Stimulated activated CD8-positive, alpha-beta memory T cell treated with anti-CD3 and anti-CD28 coated beads, Interleukin-12 subunit alpha, Interleukin-12 subunit beta, amount 100 ng/mL, for 24 hours (primary cell): Measurements from ENCODE around the gene CSPG4.
"Not testable (repeated sequence)": the region's sequence is repeated elsewhere in the genome, so short reads cannot be mapped to it uniquely, and the experiment has no call there.

Source experiments
- DNase-seq: peaks from one replicate; pipeline ENCODE4 v3.0.0-alpha.2; 2020; ENCODE audit errors: extremely low read depth

The CSPG4 gene

DNA sequence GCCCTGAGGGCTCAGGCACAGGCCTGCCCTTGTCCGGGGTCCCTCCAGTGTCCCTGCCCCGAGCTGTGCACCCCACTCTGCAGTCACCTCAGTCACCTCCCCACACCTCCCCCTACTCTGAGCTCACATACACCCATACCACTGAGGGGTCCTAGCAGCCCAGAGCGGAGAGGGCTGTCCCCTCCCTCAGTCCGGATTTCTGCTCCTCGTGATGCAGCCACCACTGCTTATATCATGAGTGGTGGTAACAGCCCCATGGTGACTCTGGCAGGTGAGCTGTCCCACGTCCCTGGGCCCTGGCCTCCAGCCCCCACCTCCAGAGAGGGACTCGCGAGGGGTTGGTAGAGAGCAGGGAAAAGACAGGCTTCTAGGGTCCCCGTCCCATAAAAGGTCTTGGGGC is 8.0 kb downstream of the CSPG4 start:
- DNase-seq, result no peak

DNA sequence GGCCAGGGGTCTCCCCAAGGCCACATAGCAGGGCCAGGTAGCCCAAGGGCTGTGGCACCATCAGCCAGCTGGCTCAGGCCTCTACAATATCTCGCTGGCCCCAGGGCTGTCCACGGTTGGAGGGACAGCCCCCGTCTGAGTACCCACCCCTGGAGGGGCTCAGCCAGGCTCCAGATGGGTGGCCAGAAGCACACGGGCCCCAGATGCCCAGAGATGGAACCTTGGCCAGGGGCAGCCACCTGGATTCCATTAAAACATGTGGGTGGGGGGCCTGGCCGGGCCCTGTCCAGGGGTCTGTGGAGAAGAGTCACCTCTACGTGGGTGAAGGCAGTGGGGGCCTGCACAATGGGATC is 8.4 kb downstream of the CSPG4 start:
- DNase-seq, result no peak

DNA sequence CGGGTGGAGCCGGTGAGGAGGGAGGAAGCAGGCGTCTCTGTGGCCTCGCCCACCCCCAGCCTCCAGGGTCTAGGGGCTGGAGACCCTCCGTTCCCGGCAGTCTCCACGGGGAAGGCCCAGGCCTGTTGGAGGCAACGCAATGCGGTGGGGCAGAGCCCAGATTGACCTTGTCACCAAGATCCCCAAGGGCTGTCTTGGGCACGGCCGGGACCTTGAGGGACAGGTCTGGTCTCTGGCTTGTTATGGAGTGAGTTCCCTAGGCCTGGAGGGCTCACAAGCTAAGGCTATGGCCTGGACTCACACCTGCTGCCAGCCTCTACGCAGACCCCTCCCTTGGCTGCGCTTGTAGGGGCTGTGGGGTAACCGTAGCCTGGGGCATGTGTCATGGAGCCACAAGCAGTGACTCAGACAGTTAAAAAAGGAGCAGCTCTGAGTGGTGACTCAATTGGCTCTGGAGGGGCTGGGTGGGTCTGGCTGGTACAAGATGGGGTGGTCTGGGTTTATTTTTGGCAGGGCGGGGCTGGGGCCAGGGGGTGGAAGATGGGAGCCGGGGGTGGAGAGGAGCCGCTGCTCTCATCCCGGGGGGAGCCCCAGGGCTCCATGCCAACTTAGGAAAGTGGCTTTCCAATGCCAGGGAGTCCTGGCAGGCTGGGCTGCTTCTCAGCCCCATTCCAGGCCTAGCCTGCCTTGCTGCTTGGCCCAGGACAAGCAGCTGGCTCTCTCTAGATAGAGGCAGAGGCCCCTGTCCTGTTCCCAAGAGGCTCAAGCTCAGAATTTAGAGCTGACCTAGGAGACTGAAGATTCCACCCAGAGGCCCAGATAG is 9.0 kb downstream of the CSPG4 start:
- not testable (repeated sequence) for DNase-seq

DNA sequence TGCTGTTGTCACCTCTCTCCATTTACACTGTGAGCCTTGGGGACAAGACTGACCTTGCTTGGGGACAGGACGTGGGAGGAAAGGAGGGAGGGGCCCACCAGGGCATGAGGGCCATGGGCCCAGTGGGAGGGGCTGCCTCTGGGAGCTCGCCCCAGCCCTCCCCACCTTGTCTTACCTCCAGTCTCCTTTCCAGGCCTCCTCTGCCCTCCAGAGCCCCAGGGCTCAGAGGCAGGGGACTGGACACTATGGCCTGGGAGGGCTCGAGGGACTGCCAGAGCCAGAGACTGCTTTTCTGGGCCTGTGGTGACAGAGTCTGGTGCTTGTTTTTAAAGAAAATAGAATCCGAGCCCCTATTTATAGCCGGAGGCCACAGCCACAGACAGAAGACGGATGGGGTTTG is 10.2 kb downstream of the CSPG4 start:
- DNase-seq, result no peak

DNA sequence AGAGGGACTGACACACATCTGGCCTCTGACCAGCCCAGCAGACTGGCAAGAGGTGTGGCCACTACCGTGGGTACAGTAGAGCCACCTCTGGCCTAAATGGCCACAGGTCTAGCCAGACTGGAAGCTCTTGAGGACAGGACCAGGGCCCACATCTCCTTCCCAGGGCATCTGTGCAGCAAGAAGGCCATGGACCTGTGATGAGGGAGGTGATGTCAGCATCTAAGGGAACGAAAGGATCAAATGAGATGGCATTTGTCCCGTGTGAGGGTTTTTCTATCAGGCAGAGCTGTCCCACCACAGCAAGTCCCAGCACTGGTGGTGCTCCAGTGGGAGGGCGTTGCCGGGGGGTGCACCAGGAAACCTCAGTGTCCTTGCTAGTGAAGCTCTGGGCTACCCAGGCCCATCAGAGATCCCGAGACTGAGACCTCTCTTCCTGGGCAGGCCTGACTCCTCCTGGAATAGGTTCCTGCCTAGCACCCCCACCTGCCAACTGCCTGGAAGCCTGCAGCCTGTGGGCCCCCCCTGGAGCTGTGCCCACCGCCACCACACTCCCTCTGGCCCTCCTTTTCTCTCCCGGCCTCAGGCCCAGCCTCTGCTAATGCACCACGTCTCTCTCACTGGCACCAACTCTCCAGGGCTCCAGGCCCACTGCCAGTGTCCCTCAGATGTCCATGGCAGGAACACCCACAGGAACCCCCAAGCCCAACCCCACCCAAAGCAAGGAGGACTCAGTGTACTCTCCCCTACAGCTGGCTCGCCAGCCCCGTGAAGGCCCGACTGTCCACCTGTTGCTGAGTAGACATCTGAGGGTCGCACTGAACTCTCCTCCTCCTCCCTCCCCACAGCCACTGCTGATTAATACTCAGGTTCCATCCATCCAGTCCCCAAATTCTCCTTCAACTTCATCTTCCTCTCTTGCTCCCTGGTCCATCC is 11.3 kb downstream of the CSPG4 start:
- DNase-seq, result not testable (repeated sequence)

DNA sequence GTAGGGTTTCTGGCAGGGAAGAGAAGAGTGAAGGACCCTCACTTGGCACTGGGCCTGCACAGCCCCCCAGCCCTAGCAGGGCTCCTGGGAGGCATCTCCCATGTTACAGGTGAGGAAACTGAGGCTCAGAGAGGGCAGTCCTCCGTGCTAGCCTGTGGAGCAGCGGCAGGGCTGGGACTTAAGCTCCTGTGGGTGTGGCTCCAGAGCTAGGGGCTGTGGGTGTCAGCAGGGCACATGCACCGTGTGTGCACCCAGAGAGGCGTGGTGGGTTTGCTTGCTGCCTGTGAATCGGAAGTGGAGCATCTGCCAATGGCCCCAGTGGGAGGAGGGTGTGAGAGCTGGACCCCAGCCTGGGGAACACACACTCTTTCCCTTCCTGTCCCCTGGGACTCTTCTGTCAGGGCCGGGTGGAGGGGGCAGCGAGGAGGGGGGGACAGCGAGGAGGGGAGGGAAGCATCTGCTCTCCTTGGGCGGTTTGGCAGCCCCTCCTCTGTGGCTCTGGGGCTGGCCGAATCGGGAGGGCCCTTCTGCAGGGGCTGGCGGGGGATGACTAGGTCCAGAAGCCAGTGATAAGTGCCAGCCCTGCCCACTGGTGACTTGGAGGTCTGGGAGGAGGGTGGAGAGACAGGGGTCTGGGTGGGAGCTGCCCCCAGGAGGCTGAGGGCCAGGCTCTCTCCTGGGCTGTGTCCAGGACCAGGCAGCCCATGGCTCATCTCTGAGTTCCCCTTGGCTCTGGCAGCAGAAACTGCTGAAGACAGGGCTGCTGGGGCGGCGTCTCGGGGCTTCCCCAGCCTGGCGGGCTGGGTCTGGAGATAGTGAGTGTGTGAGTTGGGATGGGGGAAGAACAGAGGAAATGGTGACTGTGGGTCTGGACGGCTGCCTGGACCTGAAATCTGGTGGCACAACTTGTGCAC is 12.4 kb downstream of the CSPG4 start:
- DNase-seq, result not testable (repeated sequence)

DNA sequence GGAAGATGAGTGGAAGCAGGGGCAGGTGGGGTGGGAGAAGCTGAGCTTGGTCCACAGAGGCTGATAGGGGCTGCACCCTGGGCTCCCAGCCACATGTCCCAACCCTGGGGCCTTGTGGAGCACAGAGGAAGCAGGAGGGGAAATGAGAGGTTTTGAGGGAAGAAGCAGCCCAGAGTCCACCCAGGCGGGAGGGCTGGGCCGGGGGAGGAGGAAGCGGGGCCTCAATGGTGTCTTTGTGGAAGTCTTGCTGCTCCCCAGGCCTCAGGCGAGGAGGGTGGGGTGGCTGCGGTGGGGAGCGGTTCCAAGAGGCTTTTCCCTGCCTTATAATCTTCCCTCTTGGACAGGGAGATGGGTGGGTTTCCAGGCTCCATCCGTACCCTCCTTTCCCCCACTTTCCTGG is 13.1 kb downstream of the CSPG4 start:
- not testable (repeated sequence) for DNase-seq

DNA sequence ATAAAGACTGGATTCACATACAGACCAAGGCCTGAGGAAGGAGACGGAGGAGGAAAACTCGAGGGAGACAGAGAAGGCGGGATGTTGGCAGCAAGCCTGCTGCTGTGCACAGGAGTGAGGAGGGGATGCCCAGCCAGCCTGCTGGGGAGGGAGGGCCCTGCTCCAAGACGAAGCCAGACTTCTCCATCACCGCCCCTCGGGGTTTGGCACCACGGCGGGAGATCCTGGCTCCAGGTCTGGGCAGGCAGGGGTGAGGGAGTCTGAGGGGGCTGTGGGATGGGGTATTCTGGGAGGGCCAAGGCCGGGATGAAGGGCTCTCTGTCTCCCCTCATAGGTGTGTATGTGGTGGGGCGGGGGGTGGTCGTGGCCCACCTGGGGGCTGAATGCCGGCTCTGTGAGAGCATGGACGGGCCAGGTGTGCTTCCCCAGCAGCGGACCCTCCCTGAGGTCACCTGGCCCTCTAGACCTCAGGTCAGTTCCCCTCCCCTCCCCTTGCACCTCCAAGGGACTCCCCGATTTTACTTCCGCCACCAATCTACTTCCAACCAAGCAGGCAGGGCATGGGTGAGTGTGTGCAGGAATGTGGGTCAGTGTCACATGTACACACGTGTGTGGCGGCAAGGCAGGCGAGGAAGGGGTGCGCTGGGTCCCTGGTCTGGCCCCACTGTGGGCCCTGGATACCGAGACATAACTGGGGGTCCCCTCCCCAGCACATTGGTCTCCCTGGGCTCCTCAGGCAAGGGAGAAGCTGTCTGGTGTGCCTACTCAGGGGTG is 14.5 kb downstream of the CSPG4 start:
- DNase-seq, result not testable (repeated sequence)

DNA sequence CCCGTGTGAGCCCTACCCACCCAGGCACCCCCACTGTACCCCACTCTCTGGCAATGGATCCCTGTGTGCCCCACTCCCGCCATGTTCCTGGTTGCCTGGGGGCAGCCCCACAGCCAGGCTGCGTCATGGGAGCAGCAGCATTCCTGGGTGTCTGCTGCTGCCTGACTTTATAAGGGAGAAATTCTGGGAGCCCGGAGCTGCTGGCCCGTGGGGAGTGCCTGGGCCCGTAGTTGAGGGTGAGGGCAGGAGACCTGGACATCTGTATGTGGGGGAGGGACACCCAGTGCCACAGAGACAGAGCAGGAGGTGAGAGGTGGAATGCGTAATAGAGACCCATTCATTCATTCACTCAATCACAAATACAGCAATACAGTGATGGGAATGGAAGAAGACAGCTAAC is 15.1 kb downstream of the CSPG4 start:
- DNase-seq, result no peak

DNA sequence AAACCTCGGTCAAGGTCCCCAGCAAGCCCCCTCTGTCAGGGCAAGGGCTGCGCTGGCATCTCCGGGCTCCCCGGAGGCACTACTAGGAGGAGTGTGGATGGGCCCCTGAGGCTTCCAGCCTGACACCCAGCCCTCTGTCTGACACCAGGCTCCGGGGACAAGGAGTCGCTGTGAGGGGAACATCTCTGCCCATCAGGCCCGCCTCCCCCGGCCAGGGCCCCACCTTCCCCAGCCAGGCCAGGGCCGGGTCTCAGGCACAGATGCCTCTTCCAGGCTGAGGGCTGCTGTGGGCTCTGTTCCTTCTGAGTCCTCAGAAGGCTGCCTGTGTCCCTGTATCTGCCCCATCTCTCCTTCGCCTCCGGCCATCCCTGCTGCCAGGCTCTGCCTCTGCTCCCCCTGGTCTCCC is 15.8 kb downstream of the CSPG4 start:
- no peak for DNase-seq

DNA sequence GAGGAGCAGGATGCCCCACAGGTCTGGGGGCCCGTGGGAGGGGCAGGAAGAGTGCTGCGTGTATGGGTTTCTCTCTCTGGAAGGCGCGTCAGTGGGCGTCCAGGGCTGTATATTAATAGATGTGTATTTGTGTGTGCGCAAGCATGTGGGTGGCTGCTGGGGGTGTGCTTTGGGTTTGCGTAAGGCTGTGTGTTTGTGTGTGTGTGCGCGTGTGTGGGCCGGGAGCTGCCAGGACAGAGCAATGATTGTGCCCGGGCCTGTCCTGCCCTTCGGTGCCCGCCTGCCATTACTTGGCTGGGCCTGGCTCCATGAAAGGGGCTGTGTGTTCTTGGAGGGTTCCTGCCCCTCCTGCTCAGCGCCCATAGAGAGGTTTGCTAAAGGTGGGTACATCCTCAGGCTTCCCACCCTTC is 16.3 kb downstream of the CSPG4 start:
- no peak for DNase-seq

DNA sequence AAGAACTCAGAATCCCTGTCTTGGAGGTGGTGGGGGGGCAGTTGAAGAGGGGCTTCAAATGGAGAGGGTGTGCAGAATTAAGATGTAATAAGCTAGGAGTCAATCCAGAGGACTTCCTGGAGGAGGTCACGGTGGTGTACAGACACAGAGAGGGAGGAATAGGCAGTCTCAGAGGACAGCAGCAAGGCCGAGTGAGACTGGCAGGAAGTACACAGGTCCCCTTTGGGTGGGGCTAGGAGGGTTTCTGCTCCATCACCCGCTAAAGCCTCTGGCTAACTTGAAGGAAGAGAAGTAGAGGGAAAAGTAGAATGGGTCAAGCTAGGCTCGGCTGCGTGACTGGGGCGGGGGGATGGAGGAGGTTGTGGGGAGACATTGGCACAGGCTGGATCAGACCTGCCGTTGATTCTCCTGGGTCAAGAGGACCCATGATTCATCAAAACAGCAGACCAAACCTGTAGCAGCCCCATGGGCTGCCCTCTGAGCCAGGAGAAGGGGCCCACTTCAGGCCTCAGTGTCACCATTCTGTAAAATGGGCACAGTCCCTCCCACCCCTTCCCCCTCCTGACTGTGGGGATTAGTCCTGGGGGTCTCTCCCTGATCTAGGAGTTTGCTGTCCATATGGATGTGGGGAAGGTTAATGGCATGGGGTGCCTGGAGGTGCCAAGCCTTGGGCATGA is 16.9 kb downstream of the CSPG4 start:
- no peak for DNase-seq

DNA sequence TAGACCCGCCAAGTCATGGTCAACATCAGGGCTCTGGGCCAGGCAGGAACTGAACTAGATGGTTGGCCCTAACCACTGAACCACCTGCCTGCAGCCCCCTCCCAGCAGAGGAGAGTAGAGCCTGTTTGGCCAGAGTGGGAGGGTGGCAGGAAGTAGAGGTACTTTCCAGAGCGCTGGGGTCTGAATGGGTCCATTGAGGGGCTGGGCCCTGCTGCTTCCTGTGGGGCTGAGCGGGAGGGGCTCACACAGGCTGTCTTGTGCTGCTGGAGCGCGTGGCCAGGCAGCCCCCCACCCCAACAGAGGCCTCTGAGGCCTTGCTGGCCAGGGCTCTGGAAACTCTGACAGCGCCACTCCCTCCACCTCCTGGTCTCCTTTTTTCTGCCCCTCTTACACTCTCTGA is 17.4 kb downstream of the CSPG4 start:
- DNase-seq, result no peak

DNA sequence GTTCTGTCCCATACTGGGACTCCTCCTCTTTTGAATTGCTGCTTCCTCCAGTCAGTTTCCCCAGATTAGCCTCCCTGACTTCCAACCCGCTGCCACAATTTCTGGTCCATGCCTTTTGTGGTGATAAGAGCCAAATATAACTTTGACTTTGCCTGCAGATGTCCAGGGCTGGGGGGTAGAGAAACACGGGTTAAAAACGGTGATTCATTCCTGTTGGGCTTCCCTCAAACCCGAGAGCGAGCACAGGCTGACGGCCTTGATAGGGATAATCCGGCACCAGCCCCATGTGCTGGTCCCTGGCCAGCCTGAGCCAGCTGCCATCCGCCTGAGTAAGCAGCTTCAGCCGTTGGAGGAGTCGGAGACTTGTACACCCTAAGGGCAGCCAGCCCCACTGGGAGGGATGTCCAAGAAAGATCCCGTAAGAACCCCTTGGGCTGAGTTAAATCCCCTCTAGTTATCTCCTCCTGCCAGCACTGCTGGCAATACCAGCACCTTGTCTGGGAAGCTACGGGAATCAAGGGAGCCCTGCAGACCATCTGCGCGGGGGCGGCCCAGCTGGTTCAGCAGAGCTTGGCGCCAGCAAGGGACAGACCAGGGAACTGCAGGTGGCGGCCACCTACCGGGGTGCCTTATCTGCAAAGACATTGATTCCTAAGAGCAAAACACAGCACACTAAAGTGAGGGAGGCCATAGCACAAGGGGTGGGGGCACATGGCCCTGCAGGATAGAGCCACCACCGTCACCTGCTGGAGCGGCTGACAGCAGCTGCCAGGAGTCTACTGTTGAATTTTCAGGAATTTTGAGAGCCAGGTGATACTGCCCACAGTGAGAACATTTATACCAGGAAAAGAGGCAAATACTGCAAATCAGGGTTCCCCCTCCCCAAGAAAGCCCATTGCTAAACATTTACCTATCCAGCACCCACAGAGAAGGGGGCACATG is 18.1 kb downstream of the CSPG4 start:
- no peak for DNase-seq

DNA sequence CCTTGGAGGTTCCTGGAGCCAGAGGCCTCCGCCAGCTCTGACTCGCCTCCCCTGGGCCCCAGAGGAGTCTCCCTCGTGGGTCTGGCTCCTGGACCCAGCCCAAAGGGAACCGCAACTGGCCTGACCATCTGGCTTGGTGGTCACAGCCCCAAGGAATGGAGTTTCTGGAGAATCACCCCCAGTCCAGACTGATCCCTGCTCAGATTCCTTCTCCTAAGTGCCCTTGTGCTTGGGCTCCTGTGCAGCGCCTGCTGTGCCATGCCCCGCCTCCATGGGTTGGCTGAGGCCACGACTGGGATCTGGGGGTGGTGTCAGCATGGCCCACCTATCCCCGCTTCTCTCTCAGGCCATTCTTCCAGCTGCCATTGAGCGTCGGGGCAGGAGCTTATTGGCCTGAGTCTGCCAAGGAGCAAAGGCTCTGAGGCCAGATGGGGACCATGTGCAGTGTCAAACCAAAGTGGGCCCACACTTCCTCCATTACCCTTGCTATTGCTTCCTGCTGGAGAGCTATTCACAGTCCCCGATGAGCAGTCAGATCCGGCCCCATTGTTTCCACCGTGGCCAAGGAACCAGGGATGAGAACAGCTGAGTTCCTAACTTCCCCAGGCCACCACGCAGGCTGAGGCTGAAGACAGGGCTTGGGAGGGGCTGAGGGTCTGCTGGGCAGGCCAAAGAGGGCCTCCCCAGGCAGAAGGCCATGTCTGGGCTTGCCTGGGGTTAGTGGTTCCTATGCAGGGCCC is 19.0 kb downstream of the CSPG4 start:
- no peak for DNase-seq

DNA sequence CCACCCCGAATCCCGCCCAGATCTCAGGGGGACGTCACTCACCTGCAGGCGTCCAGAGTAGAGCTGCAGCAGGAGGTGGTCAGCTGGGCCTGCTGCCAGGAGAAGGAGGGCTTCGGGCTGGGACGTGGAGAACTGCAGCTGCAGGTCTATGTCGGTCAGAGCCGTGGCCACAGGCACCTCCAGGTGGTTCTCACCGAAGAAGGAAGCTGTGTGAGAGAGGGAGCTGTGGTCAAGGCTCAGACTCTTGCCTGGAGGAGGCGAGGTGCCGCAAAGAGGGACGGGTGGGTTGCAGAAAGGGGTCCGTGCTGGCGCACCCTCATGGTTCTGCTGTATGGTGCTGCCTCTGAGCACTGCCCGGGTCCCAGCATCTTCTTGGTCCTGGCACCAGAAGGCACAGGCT is 19.6 kb downstream of the CSPG4 start:
- DNase-seq, result not testable (repeated sequence)

DNA sequence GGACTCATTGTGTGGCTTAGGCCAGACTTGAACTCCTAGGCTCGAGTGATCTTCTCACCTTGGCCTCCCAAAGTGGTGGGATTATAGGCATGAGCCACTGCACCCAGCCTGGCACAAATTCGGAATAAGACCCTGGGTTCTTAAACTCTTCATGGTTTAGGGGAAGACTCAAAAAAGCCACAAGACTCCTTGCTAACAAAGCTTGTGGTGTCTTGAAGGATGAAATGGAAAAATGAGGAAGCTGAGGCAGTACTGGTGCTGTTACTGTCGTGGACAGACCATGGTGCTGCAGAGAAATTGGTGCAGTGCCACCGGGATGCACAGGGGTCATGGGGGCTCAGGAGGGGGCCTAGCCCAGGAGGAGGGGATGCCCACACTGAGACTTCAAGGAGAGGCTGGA is 20.3 kb downstream of the CSPG4 start:
- DNase-seq, result not testable (repeated sequence)

DNA sequence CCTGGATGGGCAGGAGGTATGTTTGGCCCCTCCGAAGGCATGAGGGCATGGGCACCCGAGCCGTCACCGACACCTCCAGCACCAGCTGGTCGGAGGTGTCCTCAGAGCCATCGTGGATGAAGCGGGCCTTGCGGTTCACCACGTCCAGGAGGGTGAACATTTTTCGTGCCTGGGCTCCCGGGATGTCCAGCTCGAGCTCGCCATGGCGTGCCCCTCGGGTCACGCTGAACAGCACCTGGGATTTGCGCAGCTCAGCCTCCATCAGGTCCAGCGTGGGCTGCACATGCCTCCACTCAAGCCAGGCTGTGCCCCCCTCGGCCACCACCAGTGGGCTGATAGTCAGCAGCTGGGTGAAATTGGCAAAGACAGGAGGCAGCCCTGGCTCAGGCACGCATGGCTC is 23.2 kb downstream of the CSPG4 start:
- DNase-seq, result not testable (repeated sequence)

DNA sequence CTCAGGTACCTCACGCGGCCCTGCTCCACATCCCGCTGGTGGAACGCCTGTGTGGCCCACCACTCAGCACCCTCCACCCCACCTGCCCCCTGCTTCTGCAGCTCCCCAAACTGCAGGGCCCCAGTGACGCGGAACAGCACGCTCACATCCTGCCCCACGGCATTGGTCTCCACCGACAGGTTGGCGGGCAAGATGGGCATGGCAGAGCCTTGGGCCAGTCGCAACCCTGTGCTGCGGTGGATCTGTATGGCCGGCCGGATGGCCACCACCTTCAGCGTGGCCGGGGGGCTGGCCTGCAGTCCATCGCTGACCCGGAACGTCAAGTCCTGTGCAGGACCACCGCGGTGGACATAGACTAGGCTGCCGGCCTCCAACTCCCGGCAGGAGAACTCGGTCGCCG is 23.8 kb downstream of the CSPG4 start:
- DNase-seq, result no peak
